Mucosa of rectum (tissue), 2 donors: ENCODE measurements around the gene MDGA2.
"Not testable (repeated sequence)": the region's sequence is repeated elsewhere in the genome, so short reads cannot be mapped to it uniquely, and the experiment has no call there.

Experiments used
- H3K27ac ChIP-seq, 2 donors: one replicate each; pipeline ENCODE4 v1.7.0; 2013; ENCODE audit warnings: inconsistent platforms in 2 of 2, low read depth in 2 of 2, low read length in 2 of 2
- H3K27me3 ChIP-seq, 2 donors: one replicate each; pipeline ENCODE4 v1.7.0; 2013; ENCODE audit warnings: low read length in 2 of 2; ENCODE audit not compliant: control insufficient read depth in 2 of 2, insufficient read depth in 2 of 2
- H3K36me3 ChIP-seq, 2 donors: one replicate each; pipeline ENCODE4 v1.7.0; 2013; ENCODE audit warnings: low read length in 2 of 2; ENCODE audit not compliant: control insufficient read depth in 2 of 2, insufficient read depth in 2 of 2
- H3K4me1 ChIP-seq, 2 donors: one replicate each; pipeline ENCODE4 v1.7.0; 2013; ENCODE audit warnings: low read length in 2 of 2, mild to moderate bottlenecking in 1 of 2; ENCODE audit not compliant: control insufficient read depth in 2 of 2, insufficient read depth in 2 of 2
- H3K4me3 ChIP-seq, 2 donors: one replicate each; pipeline ENCODE4 v1.7.0; 2013; ENCODE audit warnings: low read length in 2 of 2
- H3K9ac ChIP-seq, 2 donors: one replicate each; pipeline ENCODE4 v1.7.0; 2013; ENCODE audit warnings: low read length in 2 of 2, low read depth in 1 of 2, mild to moderate bottlenecking in 1 of 2
- H3K9me3 ChIP-seq, 2 donors: one replicate each; pipeline ENCODE4 v1.7.0; 2013; ENCODE audit warnings: low read length in 2 of 2; ENCODE audit not compliant: control insufficient read depth in 2 of 2
- donor health status: healthy.
- donor health status: Normal muscosa, but diverticular disease.

Gene MDGA2

GRCh38 chr14:47269756-47270492 is 405.5 kb downstream of the MDGA2 start:
- H3K9me3 ChIP-seq = no peaks in the 10 kb centered on the region
- H3K27me3 ChIP-seq = no peaks in the 10 kb centered on the region
- no peaks in the 10 kb centered on the region for H3K4me1 ChIP-seq
- H3K4me3 ChIP-seq = no peak overlapping the region
- no peak overlapping the region for H3K27ac ChIP-seq
- no peak overlapping the region for H3K9ac ChIP-seq
- no peaks in the 10 kb centered on the region for H3K36me3 ChIP-seq

- Histone ChIP-seq H3K27ac (no peak overlapping the region), H3K9me3 (no peaks in the 10 kb centered on the region), H3K36me3 (no peaks in the 10 kb centered on the region), H3K27me3 (no peaks in the 10 kb centered on the region), H3K4me1 (no peaks in the 10 kb centered on the region), H3K9ac (no peak overlapping the region), H3K4me3 (no peak overlapping the region)
Observed at GRCh38 chr14:47264842-47265241, 410.6 kb downstream of the MDGA2 start.

DNA sequence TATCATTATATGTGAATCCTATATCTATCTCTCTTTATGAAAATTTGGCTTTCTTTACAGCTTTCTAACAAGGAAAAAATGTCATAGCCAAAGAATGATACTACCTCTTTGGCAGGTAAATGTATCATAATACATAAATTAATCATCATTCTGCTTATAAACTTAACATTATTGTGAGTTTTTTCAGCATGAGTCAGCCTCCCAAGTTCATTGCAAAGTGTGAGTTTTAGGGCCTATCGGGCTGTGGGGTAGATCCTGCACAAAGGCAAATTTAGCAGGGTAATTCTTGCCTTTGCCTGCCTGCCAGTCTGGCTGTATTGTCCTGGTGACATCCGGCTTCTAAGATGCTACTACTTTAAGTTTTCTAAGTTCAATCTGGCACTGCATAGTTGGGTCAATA is 412.6 kb downstream of the MDGA2 start:
- Histone ChIP-seq H3K4me3 (no peak overlapping the region), H3K27ac (no peak overlapping the region), H3K9ac (no peak overlapping the region), H3K9me3 (no peaks in the 10 kb centered on the region), H3K4me1 (no peaks in the 10 kb centered on the region), H3K27me3 (no peaks in the 10 kb centered on the region), H3K36me3 (no peaks in the 10 kb centered on the region)

GRCh38 chr14:47261350-47261749 is 414.1 kb downstream of the MDGA2 start:
- no peaks in the 10 kb centered on the region for H3K27me3 ChIP-seq
- H3K9ac ChIP-seq = no peak overlapping the region
- H3K27ac ChIP-seq = no peak overlapping the region
- no peaks in the 10 kb centered on the region for H3K4me1 ChIP-seq
- H3K9me3 ChIP-seq = no peaks in the 10 kb centered on the region
- no peaks in the 10 kb centered on the region for H3K36me3 ChIP-seq
- H3K4me3 ChIP-seq = no peak overlapping the region

DNA sequence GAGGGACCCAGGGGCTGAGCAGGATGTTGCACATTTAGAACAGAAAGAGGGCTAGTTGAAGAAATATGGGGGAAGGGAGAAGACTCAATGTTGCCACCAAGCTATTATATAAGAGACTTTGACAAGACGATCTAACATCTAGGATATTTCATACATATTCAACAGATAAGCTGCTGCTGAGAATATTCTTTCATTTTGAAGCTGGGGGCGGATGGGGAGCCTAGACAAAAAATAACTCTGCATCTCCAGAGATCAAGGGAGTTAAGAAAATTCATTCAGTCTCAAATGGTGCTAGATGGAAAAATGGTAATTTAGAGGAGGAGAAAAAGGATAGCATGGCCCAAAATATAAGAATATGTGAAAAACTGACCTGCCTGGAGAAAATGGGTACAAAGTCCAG is 415.6 kb downstream of the MDGA2 start:
- no peak overlapping the region for H3K9ac ChIP-seq
- H3K4me3 ChIP-seq = no peak overlapping the region
- no peaks in the 10 kb centered on the region for H3K27me3 ChIP-seq
- no peak overlapping the region for H3K27ac ChIP-seq
- H3K9me3 ChIP-seq = no peaks in the 10 kb centered on the region
- H3K4me1 ChIP-seq = no peaks in the 10 kb centered on the region
- no peaks in the 10 kb centered on the region for H3K36me3 ChIP-seq

DNA sequence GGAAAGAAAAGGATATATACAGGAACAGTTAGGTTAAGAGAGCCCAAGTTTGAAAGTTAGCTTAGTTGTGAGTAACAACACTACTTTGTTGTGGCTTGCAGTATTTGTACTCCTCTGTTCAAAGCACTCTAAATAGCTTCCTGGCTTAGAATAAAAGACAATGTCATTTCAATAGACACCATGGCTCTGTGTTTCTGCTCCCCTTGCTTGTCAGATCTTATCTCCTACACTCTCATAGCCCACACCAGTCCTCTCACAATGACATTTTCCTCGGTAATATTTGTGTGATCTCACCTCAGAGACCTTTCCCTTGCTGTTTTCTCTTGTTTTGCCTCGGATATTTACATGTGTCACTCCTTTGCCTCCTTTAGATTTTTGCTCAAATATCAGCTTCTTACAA is 418.4 kb downstream of the MDGA2 start:
- Histone ChIP-seq H3K27me3 (no peaks in the 10 kb centered on the region), H3K27ac (no peak overlapping the region), H3K36me3 (no peaks in the 10 kb centered on the region), H3K4me3 (no peak overlapping the region), H3K9ac (no peak overlapping the region), H3K4me1 (no peaks in the 10 kb centered on the region), H3K9me3 (no peaks in the 10 kb centered on the region)

DNA sequence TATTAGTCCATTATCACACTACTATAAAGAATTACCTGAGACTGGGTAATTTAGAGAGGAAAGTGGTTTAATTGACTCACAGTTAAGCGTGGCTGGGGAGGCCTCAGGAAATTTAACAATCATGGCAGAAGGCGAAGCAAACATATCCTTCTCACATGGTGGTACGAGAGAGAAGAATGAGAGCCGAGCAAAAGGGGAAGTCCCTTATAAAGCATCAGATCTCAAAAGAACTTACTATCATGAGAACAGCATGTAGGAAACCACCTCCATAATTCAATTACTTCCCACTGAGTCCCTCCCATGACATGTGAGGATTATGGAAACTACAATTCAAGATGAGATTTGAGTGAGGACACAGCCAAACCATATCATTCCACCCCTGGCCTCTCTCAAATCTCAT is 422.6 kb downstream of the MDGA2 start:
- no peak overlapping the region for H3K27ac ChIP-seq
- no peaks in the 10 kb centered on the region for H3K9me3 ChIP-seq
- H3K4me3 ChIP-seq = no peak overlapping the region
- H3K9ac ChIP-seq = no peak overlapping the region
- no peaks in the 10 kb centered on the region for H3K36me3 ChIP-seq
- no peaks in the 10 kb centered on the region for H3K4me1 ChIP-seq
- no peaks in the 10 kb centered on the region for H3K27me3 ChIP-seq

DNA sequence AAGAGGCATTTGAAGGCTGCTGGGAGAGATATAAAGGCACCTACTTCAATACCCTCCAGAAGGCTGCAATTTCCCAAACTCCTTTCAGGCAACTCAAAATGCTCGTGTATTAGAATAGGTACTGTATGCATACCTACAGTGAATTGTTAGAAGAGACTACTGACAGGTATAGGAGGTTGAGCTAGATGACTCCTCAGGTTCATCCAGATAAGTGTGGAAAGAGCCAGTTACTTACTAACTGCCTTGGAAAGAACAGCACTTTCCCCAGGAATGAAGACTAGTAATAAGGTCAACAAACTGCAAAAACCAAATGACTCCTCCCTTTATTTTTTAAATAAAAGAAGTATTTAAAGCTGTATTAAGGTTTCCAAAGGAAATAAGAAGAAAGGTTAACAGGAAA is 429.0 kb downstream of the MDGA2 start:
- H3K27me3 ChIP-seq = no peaks in the 10 kb centered on the region
- no peak overlapping the region for H3K27ac ChIP-seq
- no peak overlapping the region for H3K9ac ChIP-seq
- no peaks in the 10 kb centered on the region for H3K4me1 ChIP-seq
- no peaks in the 10 kb centered on the region for H3K36me3 ChIP-seq
- H3K9me3 ChIP-seq = no peaks in the 10 kb centered on the region
- H3K4me3 ChIP-seq = no peak overlapping the region

- H3K27ac ChIP-seq, H3K36me3 ChIP-seq, H3K9ac ChIP-seq, H3K27me3 ChIP-seq, H3K4me3 ChIP-seq, H3K4me1 ChIP-seq, H3K9me3 ChIP-seq: not testable (repeated sequence)
Observed at GRCh38 chr14:47242579-47242978, 432.8 kb downstream of the MDGA2 start.

DNA sequence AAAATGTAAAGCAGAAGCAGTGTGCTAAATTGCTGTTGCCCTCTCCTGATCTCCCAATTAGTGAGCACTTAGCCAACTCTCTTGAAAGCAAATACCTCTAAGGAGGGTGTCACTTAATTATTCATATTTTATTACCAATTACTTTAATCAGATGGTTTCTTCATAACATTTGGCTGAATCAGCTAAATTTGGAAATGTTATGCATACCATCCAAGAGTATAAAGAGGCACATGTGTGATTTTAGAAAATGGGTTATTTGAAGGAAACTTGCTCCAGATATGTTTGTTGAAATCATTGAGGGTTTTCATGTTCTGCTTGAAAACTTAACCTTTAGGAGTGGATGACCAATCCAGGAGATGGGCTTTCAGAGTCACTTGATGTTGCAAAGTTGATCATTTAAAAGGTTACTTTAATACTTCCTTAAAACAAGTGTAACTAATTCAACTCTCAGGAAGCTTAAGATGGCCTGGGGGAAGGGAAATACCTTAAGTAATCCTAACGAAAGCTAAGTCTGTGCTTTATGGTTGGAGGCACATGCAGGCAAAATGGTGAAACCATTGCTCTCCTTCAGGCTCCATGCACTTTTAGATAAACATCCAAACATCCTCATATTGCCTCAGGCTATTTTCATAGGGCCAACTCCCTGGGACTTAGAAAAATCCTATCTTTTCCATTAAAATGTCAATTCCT is 434.5 kb downstream of the MDGA2 start:
- Histone ChIP-seq H3K27ac (no peak overlapping the region), H3K4me3 (no peak overlapping the region), H3K27me3 (no peaks in the 10 kb centered on the region), H3K4me1 (no peaks in the 10 kb centered on the region), H3K36me3 (no peaks in the 10 kb centered on the region), H3K9me3 (no peaks in the 10 kb centered on the region), H3K9ac (no peak overlapping the region)
